HG03520 (cell line): Measurements from ENCODE around the gene PTPN18.

ENCODE experiments used
- ATAC-seq: cut with Tn5 transposase; IDR thresholded peaks from one replicate; pipeline ENCODE4 v1.9.1; 2021; ENCODE audit warnings: mild to moderate bottlenecking, moderate library complexity; ENCODE audit not compliant: unreplicated experiment

PTPN18 gene

DNA sequence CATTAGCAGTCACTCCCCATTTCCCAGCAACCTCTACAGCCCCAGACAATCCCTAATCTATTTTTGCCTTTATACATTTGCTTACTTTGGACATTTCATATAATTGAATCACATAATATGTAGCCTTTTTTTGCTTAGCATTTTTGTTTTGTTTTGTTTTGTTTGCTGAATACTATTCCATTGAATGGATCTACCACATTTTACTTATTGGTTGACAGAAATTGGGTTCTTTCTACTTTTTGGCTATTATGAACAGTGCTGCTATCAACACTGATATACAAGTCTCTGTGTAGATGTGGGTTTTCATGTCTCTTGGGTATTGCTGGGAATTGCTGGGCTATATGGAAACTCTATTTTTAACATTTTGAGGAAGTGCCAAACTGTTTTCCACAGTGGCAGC lies 7.6 kb downstream of the PTPN18 start:
- no peak for ATAC-seq

DNA sequence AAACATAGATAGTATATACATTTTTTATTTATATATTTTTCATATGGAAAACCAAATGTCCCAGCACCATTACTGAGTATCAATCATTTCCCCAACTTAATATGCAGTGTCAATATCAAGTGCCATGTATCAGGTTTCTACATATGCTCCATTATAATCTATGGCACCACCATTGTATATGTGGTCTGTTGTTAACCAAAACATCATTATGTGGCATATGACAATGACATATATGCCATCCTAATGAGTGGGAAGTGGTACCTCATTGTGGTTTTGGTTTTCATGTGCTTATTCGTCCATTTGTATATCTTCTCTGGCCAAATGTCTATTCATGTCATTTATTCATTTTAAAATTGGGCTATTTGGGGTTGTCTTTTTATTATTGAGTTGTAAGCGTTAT lies 9.2 kb downstream of the PTPN18 start:
- ATAC-seq: no peak

DNA sequence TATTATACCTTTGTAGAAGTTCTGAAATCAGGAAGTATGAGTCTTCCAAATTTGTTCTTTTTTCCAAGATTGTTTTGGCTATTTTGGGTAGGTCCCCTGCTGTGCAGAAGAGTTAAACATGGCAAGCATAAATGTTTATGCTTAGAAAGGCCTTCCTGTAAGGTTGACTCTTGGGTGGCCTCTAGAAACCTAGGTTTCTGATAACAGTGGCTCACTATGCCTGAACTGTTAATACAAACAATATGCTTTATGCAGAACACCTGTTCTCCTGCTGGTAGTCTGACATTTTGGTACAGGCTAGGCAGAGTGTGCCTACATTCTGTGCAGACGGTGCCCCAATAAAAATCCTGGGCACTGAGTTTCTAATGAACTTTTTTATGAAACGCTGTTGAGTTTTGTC lies 10.1 kb downstream of the PTPN18 start:
- no peak for ATAC-seq

DNA sequence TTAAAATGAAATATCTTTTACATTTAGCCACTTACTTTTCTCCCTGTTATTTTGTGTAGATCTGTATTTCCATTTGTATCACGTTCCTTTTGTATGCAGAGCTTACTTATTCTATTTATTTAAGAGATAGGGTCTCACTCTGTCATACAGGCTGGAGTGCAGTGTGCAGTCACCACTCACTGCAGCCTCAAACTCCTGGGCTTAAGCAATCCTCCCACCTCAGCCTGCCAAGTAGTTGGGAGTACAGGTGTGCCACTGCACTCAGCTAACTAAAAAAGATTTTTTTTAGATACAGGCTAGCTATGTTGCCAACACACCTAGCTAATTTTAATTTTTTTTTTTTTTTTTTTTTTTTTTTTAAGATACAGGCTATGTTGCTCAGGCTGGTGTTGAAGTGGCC lies 10.9 kb downstream of the PTPN18 start:
- ATAC-seq: no peak

DNA sequence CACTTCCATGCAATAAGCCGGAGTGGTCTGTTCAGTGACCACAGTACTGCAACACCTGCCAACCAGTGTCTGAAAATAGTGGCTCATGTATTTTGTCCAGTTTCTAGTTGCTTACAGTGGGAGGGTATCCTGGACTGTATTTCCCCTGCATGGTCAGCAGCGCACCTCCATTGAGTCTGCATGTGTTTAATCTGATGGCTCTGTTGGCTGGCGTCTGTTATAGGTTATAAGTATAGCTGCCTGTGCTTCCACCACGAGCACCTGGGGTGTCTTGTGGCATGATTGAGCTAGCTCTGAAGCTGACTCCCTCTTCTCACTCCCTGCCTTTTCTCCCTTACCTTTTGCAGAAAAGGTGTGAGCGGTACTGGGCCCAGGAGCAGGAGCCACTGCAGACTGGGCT lies 12.9 kb downstream of the PTPN18 start:
- no peak for ATAC-seq

DNA sequence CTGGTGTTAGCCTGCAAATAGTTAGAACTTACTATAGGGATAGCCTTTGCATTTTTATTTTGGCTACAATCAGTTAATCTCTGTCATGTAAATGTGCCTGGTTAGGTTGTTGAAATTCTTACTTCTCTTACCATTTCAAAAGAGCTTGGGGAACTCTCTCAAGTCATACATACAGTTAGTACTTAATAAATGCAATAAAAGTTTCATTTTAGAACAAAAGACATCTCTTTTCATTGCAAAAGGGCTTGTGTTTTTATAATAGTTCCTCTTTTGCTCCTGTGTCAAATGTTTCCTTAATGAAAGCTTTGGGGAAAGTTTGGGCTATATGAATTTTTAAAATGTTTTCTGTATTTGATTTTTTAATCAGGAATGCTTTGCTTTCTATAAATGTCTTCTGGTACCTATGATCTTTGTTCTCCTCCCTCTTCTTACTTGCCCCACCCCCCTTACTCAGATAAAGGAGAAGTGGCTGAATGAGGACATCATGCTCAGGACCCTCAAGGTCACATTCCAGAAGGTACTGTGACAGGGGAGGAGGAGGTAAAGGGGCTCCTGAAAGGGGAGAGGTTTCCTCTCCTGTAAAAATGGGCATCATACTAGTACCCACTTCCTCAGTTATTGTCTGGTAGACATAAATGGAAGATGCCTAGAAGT lies 13.6 kb downstream of the PTPN18 start:
- ATAC-seq: no peak

DNA sequence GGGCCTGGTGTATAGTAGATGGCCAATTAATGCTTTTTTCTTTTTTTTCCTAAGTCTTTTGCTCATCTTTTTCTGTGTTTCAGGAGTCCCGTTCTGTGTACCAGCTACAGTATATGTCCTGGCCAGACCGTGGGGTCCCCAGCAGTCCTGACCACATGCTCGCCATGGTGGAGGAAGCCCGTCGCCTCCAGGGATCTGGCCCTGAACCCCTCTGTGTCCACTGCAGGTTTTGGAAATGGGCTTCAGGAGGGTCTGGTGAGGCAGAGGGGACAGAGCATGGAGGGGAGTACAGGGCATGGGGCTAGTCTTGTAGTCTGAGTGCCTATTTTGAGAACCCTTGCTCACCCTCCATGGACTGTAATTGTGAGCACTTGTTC lies 14.1 kb downstream of the PTPN18 start:
- no peak for ATAC-seq

DNA sequence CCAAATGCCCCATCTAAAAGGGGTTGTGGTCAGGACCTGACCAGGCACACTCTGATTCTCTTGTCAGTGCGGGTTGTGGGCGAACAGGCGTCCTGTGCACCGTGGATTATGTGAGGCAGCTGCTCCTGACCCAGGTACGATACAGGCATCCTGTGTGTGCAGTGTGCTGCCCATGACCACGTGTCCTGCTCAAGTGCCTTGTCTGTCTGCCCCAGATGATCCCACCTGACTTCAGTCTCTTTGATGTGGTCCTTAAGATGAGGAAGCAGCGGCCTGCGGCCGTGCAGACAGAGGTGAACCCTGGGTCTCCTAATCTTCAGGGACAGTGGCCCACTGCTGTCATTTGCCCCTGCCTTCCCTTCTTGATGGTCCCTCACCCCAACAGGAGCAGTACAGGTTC lies 14.6 kb downstream of the PTPN18 start:
- ATAC-seq: no peak

DNA sequence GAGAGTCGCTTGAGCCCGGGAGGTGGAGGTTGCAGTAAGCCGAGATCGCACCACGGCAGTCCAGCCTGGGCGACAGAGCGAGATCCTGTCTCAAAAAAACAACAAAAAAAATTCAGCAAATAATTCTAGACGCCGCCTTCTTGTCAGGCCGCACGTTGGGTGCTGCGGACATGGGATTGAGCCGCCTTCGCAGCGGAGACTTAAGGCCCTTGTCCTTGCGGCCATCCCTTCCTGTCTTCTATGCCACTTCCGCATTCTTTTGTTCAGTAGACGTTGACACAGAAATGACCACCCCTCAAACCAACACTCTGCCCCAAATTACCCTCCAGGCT lies 15.8 kb downstream of the PTPN18 start:
- ATAC-seq: peak; percentile 14

DNA sequence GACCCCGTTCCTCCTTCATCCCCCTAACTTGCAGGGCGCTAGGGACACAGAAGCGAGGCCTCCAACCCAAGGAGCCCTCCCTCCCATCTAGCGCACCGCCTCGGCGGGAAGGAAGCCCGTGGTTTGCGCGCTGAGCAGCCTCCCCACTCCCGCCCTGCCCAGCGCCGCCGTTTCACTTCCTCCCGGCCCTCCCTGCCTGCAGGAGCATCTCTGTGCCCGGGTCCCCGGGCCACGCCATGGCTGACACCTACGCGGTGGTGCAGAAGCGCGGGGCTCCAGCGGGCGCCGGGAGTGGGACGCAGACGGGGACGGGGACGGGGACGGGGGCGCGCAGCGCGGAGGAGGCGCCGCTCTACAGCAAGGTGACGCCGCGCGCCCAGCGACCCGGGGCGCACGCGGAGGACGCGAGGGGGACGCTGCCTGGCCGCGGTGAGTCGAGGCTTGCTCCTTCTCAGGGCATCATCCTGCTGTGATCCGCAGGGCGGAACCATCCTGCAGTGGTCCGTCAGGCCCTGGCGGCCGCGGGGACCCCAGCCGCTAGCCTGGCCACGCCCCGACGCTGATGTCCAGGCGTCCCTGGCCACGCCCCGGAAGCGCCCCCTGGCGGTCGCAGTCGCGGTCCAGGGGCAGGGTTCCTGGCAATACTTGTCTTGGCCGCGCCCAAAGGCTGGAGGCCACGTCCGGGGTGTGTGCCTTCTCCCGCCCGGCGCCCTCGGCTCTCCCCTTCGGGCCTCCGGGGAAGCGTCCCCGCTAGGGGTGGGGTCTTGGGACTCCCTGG lies 16.4 kb downstream of the PTPN18 start:
- ATAC-seq: peak; percentile 65

DNA sequence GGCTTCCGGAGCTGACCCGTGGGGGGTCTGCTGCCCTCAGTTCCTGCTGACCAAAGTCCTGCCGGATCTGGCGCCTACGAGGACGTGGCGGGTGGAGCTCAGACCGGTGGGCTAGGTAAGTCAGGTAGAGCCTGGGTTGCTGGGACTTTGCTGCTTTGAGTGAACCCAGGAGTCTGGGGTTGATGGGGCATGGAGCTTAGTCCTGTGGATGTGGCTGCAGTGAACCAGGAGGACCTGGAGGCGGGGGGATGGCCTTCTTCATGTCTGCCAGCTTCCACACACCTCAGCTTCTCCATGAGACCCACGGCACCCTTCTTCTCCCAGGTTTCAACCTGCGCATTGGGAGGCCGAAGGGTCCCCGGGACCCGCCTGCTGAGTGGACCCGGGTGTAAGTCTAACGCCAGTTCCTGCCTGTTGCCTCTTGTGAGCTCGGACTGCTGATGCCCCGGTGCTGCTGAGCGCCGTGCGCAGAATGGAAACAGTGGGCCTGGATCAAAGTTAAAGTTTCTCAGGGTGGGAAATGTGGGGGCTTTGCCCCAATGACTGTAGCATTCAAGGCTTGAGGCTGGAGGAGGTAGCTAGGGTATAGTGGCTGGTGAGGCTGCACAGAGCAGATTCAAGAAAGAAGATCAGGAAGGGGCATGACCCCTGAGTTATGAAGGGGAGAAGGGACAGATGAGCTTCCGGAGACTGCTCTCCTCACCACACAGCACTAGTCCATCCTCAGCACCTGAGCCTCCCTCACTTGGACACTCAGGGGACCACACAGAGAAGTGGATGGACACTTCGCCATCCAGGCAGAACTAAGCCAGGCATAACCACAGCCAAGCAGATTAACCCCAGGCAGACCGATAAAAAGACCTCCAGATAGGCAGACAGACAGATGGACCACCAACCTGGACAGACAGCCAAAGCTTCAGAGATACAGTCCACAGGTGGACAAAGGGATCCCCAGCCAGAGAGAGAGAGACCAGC lies 17.3 kb downstream of the PTPN18 start:
- ATAC-seq: no peak

DNA sequence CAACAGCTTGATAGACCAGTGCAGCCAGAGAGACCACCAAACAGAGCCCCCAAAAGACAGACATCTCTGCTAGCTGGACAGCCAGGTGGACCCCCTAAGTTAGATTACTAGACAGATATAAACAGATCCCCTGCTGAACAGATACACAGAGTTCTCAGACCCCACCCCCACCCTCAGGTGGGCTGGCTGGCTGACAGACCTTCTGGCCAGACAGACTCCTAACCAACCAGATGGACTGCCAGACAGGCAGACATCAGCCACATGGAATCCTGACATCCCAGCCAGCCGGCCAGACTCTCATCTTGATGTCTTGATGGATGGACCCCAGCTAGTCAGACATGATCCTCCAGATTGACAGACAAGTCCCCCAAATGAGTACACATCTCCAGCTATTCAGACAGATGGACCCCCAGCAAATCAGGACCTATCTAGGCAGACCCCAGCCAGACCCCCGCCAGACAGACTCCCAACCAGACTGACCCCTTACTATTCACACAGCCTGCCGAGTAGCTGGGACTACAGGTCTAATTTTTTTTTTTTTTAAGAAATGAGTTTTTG lies 18.0 kb downstream of the PTPN18 start:
- no peak for ATAC-seq

DNA sequence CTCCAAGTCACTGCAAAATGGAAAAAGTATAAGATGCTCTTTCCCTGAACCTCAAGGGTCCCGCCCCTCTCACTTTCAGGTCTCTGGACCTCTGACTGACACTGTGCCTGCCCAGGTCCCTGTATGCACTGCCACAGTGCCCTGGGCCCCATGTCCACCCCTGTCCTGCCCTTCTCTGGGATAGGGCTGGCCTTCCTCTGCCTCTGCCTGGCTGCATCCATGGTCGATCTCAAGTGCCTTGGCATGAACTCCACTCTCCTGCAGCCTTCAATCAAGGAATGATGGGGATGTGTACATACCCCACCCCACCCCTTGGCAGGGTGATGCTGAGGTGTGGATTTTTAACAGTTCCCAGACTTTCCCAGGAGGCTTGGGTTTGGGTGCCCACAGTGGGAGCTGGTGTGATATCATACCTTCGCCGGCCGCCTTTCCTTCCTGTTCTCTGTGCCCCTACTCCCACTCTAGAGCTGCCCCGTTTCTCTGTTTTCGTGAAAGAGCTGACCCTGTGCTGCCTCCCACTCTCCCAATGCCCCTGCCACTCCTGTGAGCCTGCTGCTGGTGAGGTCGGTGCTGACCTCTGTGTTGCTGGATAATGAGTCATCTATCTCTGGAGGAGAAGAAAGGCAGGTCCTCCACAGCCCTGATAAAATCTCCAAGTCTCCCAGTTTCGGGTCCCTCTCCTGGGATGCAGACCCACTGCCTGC lies 18.9 kb downstream of the PTPN18 start:
- no peak for ATAC-seq

DNA sequence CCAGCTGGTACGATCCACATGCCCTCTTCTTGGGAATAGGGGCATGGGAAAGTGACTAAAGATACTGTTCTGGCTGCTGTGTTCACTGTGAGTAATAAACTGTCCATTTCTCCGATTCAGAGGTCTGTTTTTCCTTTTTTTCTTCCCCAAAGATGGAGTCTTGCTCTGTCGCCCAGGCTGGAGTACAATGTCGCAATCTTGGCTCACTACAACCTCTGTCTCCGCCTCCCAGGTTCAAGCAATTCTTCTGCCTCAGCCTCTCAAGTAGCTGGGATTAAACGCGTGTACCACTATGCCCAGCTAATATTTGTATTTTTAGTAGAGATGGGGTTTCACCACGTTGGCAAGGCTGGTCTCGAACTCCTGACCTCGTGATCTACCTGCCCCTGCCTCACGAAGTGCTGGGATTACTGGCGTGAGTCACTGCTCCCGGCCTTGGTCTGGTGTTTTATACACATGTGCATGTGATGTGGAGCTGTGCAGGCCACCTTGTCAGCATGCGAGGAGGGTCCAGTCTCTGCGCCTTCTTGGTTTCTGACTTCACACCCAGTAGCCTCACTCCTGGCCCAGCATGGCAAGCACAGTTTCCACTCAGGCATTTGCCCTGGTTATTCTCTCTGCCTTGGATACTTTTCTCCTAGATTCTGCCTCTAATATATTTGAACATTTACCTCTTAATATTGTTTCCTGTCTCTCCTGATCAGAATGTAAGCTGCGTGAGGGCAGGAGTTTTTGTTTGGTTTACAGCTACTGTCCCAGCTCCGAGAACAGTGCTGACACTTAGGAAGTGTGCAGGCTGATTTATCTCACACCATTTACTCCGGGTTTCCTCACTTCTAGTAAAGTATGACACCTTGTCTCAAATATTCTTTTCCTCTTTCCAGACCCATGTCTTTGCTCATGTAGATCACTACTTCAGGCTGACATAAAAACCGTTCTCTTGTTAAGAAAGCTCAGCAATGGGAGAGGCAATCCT lies 19.7 kb downstream of the PTPN18 start:
- no peak for ATAC-seq

DNA sequence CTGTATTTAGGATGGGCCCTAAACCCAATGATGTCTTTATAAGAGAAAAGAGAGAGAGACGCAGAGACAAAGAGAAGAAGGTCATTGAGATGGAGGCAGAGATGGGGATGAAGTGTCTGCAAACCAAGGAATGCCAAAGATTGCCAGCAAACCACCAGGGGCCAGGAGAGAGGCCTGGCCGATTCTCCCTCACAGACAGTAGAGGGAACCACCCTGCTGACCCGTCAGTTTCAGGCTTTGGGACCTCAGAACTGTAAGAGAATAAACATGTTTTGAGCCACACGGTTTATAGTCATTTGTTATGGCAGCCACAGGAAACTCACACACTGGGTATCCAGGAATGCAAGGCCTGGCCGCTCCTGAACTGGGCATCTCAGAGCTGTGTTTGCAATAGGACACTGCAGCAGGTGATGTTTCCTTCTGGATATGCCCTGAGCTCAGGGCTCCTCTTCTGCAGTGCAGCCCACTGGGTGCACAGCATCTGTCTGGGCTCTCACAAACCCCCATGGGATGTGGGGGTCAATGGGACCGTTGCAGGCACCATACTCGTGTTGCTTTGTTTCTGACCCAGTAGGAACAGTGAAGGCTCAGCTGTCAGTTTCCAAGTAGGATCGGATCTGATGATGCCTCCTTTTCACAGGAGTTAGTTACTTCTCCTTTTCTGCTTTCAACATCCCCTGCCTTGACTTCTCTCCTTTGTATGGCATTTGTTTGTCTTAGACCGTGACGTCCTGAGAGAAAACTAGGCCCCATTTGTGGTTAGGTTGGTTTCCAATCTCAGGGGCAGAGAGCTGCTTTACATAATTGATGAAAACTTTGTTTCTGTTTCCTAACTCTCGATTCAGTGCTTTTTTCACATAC lies 20.8 kb downstream of the PTPN18 start:
- ATAC-seq: peak; percentile 44

DNA sequence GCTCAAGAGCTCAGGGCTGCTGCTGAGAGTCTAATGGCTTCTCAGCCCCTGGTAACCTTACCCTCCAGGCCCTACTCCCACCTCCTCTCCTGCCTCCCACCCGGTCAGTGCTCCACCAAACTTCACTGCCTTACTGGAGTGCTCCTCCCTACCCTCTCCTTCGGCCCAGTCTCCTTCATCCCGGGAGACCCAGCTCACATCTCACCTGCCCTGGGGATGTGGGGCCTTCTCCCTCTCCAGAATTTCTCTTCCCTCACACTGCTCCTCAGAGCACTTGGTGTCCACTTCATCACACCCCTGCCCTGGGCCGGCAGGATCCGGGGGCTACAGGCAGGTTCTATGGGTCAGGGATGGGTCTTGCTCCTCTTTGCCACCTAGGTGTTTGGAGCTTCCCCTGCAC lies 21.6 kb downstream of the PTPN18 start:
- ATAC-seq: no peak

DNA sequence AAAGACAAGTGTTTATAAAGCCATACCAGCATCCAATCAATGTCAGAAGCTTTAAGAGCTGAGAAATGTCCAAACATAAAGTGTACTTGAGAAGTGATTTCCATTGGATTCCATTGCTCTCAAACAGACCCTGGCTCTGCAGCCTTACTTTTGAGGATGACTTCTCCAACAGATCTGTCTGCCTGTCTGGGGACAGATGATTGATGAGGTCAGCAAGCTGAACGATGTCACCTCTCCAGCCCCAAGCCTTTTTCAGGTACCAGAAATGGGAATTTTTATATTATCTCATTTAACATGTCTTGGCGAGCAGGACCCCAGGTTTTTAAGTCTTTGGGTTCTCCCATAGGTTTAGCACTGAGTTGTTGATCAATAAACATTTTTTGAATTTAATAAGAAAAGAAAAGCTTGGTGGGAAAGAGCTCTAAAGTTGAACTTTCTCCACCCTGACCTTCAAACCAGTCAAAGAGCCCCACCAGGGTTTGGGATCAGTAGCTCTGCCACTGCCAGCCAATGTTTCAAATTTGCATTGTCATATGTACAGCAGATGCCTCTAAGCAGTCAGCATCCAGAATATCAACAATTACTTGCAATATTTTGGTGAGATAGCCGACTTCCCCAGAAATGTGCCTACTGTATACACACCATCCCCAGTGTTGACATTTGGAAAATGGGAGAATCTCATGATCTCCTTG lies 22.5 kb downstream of the PTPN18 start:
- ATAC-seq: no peak

DNA sequence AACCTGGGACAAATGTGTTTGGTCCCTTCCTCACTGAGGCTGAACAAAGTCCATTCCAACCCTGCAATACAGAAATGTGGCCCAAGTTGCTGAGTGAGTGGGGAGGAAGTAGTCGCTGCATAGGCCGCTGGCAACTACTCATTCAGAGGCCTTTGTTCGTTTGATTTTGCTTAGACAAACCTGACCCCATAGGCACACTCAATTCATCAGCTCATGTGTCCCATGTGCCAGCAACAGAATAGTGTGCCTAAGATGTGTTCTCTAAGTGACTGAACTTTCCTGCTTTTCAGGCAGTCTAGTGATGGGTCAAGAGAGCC lies 23.0 kb downstream of the PTPN18 start:
- ATAC-seq: no peak
